HK-2 (cell line): ENCODE measurements around the gene PALLD.

Experiments used
- DNase-seq: peaks from one replicate; pipeline ENCODE4 v3.0.0-alpha.2; 2018; ENCODE audit not compliant: unreplicated experiment

Gene PALLD

GRCh38 chr4:168593399-168593798, 96.5 kb downstream of the PALLD start:
- no peak for DNase-seq

- no peak for DNase-seq
These were observed 97.3 kb downstream of the PALLD start for GRCh38 chr4:168594121-168594520.

GRCh38 chr4:168598191-168598590, 101.3 kb downstream of the PALLD start:
- no peak for DNase-seq

GRCh38 chr4:168600796-168601583, 104.1 kb downstream of the PALLD start:
- no peak for DNase-seq

GRCh38 chr4:168601899-168602298, 105.0 kb downstream of the PALLD start:
- DNase-seq = no peak

- DNase-seq = no peak
These were observed 107.9 kb downstream of the PALLD start for GRCh38 chr4:168604496-168605373.

GRCh38 chr4:168605411-168605810, 108.6 kb downstream of the PALLD start:
- DNase-seq = no peak

GRCh38 chr4:168607215-168607614, 110.4 kb downstream of the PALLD start:
- no peak for DNase-seq

- no peak for DNase-seq
These were observed 111.9 kb downstream of the PALLD start for GRCh38 chr4:168608771-168609170.

GRCh38 chr4:168609369-168609768, 112.5 kb downstream of the PALLD start:
- no peak for DNase-seq

- no peak for DNase-seq
These were observed 114.2 kb downstream of the PALLD start for GRCh38 chr4:168610911-168611530.

- no peak for DNase-seq
These were observed 115.7 kb downstream of the PALLD start for GRCh38 chr4:168612450-168613135.

GRCh38 chr4:168613869-168614268, 117.0 kb downstream of the PALLD start:
- no peak for DNase-seq

- no peak for DNase-seq
These were observed 117.6 kb downstream of the PALLD start for GRCh38 chr4:168614281-168615057.

- DNase-seq = no peak
These were observed 118.6 kb downstream of the PALLD start for GRCh38 chr4:168615294-168616065.

GRCh38 chr4:168618577-168619265, 121.9 kb downstream of the PALLD start:
- DNase-seq = no peak

- DNase-seq = no peak
These were observed 122.4 kb downstream of the PALLD start for GRCh38 chr4:168619266-168619631.

GRCh38 chr4:168621806-168622589, 125.1 kb downstream of the PALLD start:
- DNase-seq = no peak

- DNase-seq = no peak
These were observed 125.7 kb downstream of the PALLD start for GRCh38 chr4:168622600-168622999.
